ENCODE data around the gene INPP5K.

DNA sequence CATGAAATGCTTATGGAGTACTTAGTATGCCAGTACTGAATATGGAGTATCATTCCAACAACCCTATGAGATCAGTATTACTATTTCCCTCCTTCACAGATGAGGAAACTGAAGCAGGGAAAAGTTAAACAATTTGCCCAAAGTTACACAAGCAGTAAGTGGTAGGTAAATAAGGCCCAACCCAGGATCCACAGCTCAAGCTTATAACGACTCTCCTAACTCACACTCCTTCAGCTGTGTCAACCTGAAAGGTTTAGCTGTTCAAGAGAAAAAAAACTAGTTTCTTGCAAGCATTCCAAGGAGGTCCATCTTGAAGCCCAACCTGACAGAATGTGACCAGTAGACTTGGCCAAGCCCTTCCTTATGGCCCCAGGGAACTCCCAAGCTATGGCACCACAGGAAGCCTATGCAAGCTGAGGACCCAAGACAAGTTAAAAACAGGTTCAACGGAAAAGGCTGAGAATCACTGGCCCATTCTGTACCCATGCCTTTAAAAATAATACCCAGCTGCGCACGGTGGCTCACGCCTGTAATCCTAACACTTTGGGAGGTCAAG, 66.9 kb downstream of the INPP5K start:
- TF ChIP-seq, protein P1, sequence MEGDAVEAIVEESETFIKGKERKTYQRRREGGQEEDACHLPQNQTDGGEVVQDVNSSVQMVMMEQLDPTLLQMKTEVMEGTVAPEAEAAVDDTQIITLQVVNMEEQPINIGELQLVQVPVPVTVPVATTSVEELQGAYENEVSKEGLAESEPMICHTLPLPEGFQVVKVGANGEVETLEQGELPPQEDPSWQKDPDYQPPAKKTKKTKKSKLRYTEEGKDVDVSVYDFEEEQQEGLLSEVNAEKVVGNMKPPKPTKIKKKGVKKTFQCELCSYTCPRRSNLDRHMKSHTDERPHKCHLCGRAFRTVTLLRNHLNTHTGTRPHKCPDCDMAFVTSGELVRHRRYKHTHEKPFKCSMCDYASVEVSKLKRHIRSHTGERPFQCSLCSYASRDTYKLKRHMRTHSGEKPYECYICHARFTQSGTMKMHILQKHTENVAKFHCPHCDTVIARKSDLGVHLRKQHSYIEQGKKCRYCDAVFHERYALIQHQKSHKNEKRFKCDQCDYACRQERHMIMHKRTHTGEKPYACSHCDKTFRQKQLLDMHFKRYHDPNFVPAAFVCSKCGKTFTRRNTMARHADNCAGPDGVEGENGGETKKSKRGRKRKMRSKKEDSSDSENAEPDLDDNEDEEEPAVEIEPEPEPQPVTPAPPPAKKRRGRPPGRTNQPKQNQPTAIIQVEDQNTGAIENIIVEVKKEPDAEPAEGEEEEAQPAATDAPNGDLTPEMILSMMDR (IDR thresholded peaks at IDR 0.05; ENCODE audit: poor library complexity, severe bottlenecking): no peak
- TF ChIP-seq POLR2AphosphoS5 (IDR thresholded peaks at IDR 0.05): no peak
- no peak for TF ChIP-seq TAF1 (IDR thresholded peaks at IDR 0.05; ENCODE audit: low read depth)
- TF ChIP-seq EP300 (conservative IDR thresholded peaks at IDR 0.05; ENCODE audit: poor library complexity, severe bottlenecking): no peak

Measured in neural cell (in vitro differentiated cells).